Activated CD8-positive, alpha-beta memory T cell treated with anti-CD3 and anti-CD28 coated beads for 24 hours (primary cell): ENCODE data around the gene LRP8.

Source experiments
- DNase-seq: peaks from one replicate; pipeline ENCODE4 v3.0.0-alpha.2; 2020

LRP8 gene

GRCh38 chr1:53280496-53280895 lies 47.4 kb downstream of the LRP8 start:
- DNase-seq: no peak

GRCh38 chr1:53279296-53280200 lies 48.3 kb downstream of the LRP8 start:
- no peak for DNase-seq

GRCh38 chr1:53278298-53278725 lies 49.6 kb downstream of the LRP8 start:
- peak; percentile 91 for DNase-seq

GRCh38 chr1:53277326-53277725 lies 50.5 kb downstream of the LRP8 start:
- DNase-seq: no peak

GRCh38 chr1:53276902-53277281 lies 51.0 kb downstream of the LRP8 start:
- no peak for DNase-seq

GRCh38 chr1:53276153-53276901 lies 51.5 kb downstream of the LRP8 start:
- DNase-seq: no peak

GRCh38 chr1:53275566-53275965 lies 52.3 kb downstream of the LRP8 start:
- no peak for DNase-seq

- DNase-seq: no peak
Observed at GRCh38 chr1:53274541-53275185, 53.2 kb downstream of the LRP8 start.

GRCh38 chr1:53274026-53274425 lies 53.8 kb downstream of the LRP8 start:
- DNase-seq: no peak

GRCh38 chr1:53273526-53273925 lies 54.3 kb downstream of the LRP8 start:
- no peak for DNase-seq

GRCh38 chr1:53272349-53272748 lies 55.5 kb downstream of the LRP8 start:
- no peak for DNase-seq

GRCh38 chr1:53271446-53272090 lies 56.3 kb downstream of the LRP8 start:
- no peak for DNase-seq

GRCh38 chr1:53270873-53271272 lies 57.0 kb downstream of the LRP8 start:
- DNase-seq: no peak

GRCh38 chr1:53270107-53270506 lies 57.8 kb downstream of the LRP8 start:
- no peak for DNase-seq

- DNase-seq: no peak
Observed at GRCh38 chr1:53267761-53268160, 60.1 kb downstream of the LRP8 start.

- no peak for DNase-seq
Observed at GRCh38 chr1:53266038-53266437, 61.8 kb downstream of the LRP8 start.

- DNase-seq: no peak
Observed at GRCh38 chr1:53265581-53265980, 62.3 kb downstream of the LRP8 start.

GRCh38 chr1:53264048-53264447 lies 63.8 kb downstream of the LRP8 start:
- no peak for DNase-seq

- DNase-seq: no peak
Observed at GRCh38 chr1:53262000-53262399, 65.9 kb downstream of the LRP8 start.

GRCh38 chr1:53260631-53261247 lies 67.1 kb downstream of the LRP8 start:
- peak; percentile 35 for DNase-seq

- no peak for DNase-seq
Observed at GRCh38 chr1:53259932-53260331, 67.9 kb downstream of the LRP8 start.

- DNase-seq: no peak
Observed at GRCh38 chr1:53258216-53258615, 69.7 kb downstream of the LRP8 start.
